Measurements from ENCODE around the gene CALML6. TPM values are rescaled to one million over a fixed set of nuclear protein-coding genes. Genes with fewer than 3 reads are reported as not detected.

Gene CALML6
- polyA plus RNA-seq, 1 donor from 2014 or later: not detected

DNA sequence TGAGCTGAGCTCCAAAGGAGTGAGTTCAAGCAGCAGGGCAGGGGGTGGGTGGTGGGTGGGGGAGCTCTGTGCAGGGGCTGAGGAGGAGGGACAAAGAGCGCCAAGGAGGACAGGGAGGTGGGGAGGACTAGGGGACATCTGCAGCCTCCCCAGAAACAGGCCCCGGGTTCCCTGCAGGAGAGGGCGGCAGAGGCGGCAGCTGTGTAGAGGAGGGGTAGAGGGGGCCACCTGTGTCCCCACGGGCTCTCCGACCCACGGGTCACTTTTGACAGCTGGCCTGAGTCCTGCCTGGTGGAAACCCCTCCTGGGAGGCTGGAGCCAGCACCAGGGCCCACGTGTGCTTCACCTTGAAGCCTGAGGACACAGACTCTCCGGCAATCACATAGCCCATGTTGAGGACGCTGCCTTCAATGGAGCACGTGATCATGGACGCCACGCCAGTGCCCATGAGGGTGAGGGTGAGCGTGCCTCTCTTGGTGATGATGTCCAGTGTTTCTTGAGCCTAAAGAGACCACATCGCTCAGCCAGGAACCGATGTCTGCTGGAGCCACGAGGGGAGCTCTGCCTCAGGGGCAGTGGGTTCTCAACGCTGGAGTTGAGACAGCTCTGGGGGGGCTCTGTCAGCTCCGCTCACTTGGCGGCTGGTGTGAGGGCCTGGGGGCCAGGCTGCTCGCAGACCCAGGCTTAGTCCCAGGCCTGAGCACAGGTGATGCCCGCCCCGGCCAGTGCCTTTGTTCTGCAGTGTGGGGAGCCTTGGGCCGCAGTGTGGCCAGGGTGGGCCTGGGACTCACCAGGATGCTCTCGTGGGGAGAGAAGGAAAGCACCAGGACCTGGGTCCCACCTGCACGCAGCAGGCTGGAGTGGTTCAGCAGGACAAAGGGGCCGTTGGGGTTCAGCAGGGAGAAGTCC, 10.6 kb downstream of the CALML6 start:
- Histone ChIP-seq H3K27ac (ENCODE audit: low read length) (no peak overlapping the region), H3K36me3 (ENCODE audit: insufficient read depth, low read length) (no peaks in the 10 kb centered on the region), H4K20me1 (ENCODE audit: insufficient read depth) (no peaks in the 10 kb centered on the region), H3K9me3 (ENCODE audit: low read length) (no peaks in the 10 kb centered on the region), H3K79me2 (replicated peaks; ENCODE audit: insufficient read depth, low read length) (no peaks in the 10 kb centered on the region), H3K4me3 (ENCODE audit: low read length) (no peak overlapping the region), H3F3A (ENCODE audit: insufficient read depth, low read length, poor library complexity, severe bottlenecking) (no peaks in the 10 kb centered on the region), H3K9me2 (ENCODE audit: insufficient read depth, low read length) (no peaks in the 10 kb centered on the region), H3K27me3 (ENCODE audit: insufficient read depth, low read depth, low read length) (no peaks in the 10 kb centered on the region), H2AFZ (ENCODE audit: low read depth, low read length) (no peak overlapping the region), H3K9ac (ENCODE audit: low read length) (no peak overlapping the region), H3K4me2 (ENCODE audit: low read length) (no peak overlapping the region)
- TF ChIP-seq POLR2AphosphoS5 (IDR thresholded peaks at IDR 0.05): no peak
- TF ChIP-seq EZH2 (IDR thresholded peaks at IDR 0.05; ENCODE audit: borderline replicate concordance, insufficient read depth, low read length, poor library complexity, severe bottlenecking): no peak
- TF ChIP-seq EP300 (conservative IDR thresholded peaks at IDR 0.05; ENCODE audit: poor library complexity, severe bottlenecking): no peak
- no peak for TF ChIP-seq RAD21 (conservative IDR thresholded peaks at IDR 0.05)
- TF ChIP-seq, protein P1, sequence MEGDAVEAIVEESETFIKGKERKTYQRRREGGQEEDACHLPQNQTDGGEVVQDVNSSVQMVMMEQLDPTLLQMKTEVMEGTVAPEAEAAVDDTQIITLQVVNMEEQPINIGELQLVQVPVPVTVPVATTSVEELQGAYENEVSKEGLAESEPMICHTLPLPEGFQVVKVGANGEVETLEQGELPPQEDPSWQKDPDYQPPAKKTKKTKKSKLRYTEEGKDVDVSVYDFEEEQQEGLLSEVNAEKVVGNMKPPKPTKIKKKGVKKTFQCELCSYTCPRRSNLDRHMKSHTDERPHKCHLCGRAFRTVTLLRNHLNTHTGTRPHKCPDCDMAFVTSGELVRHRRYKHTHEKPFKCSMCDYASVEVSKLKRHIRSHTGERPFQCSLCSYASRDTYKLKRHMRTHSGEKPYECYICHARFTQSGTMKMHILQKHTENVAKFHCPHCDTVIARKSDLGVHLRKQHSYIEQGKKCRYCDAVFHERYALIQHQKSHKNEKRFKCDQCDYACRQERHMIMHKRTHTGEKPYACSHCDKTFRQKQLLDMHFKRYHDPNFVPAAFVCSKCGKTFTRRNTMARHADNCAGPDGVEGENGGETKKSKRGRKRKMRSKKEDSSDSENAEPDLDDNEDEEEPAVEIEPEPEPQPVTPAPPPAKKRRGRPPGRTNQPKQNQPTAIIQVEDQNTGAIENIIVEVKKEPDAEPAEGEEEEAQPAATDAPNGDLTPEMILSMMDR (IDR thresholded peaks at IDR 0.05; ENCODE audit: poor library complexity, severe bottlenecking): no peak
- no peak for TF ChIP-seq MXI1 (conservative IDR thresholded peaks at IDR 0.05; ENCODE audit: poor library complexity, severe bottlenecking)
- TF ChIP-seq SMC3 (conservative IDR thresholded peaks at IDR 0.05; ENCODE audit: poor library complexity): no peak
- TF ChIP-seq, protein P2, sequence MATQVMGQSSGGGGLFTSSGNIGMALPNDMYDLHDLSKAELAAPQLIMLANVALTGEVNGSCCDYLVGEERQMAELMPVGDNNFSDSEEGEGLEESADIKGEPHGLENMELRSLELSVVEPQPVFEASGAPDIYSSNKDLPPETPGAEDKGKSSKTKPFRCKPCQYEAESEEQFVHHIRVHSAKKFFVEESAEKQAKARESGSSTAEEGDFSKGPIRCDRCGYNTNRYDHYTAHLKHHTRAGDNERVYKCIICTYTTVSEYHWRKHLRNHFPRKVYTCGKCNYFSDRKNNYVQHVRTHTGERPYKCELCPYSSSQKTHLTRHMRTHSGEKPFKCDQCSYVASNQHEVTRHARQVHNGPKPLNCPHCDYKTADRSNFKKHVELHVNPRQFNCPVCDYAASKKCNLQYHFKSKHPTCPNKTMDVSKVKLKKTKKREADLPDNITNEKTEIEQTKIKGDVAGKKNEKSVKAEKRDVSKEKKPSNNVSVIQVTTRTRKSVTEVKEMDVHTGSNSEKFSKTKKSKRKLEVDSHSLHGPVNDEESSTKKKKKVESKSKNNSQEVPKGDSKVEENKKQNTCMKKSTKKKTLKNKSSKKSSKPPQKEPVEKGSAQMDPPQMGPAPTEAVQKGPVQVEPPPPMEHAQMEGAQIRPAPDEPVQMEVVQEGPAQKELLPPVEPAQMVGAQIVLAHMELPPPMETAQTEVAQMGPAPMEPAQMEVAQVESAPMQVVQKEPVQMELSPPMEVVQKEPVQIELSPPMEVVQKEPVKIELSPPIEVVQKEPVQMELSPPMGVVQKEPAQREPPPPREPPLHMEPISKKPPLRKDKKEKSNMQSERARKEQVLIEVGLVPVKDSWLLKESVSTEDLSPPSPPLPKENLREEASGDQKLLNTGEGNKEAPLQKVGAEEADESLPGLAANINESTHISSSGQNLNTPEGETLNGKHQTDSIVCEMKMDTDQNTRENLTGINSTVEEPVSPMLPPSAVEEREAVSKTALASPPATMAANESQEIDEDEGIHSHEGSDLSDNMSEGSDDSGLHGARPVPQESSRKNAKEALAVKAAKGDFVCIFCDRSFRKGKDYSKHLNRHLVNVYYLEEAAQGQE (IDR thresholded peaks at IDR 0.05; ENCODE audit: borderline replicate concordance): no peak
- TF ChIP-seq TAF1 (IDR thresholded peaks at IDR 0.05; ENCODE audit: low read depth): no peak

DNA sequence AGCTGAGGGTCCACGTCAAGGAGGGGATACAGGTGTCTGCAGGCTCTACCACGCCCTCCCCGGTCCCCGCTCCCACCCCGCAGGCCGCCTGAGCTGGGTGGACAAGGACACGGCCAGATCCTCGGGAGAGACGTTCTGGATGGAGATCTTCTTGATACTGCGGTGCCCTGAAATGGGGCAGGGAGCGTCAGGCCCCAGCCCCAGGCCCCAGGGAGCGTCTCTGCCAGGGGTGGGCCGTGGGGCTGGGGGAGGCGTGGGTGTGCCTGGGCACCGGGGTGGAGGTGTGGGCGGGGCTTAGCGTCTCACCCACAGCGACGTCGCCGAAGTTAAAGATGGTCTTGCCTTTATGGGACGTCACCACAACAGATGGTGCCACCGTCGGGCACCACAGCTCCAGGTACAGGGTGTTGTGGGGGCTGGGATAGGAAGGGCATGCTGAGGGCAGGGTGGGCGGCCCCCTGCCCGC, 11.3 kb downstream of the CALML6 start:
- Histone ChIP-seq H3K4me2 (ENCODE audit: low read length) (no peak overlapping the region), H3K9ac (ENCODE audit: low read length) (no peak overlapping the region), H2AFZ (ENCODE audit: low read depth, low read length) (no peak overlapping the region), H4K20me1 (ENCODE audit: insufficient read depth) (no peaks in the 10 kb centered on the region), H3K36me3 (ENCODE audit: insufficient read depth, low read length) (no peaks in the 10 kb centered on the region), H3K9me3 (ENCODE audit: low read length) (no peaks in the 10 kb centered on the region), H3K27me3 (ENCODE audit: insufficient read depth, low read depth, low read length) (no peaks in the 10 kb centered on the region), H3K9me2 (ENCODE audit: insufficient read depth, low read length) (no peaks in the 10 kb centered on the region), H3F3A (ENCODE audit: insufficient read depth, low read length, poor library complexity, severe bottlenecking) (no peaks in the 10 kb centered on the region), H3K27ac (ENCODE audit: low read length) (no peak overlapping the region), H3K79me2 (replicated peaks; ENCODE audit: insufficient read depth, low read length) (no peaks in the 10 kb centered on the region), H3K4me3 (ENCODE audit: low read length) (no peak overlapping the region)
- TF ChIP-seq, protein P1 (IDR thresholded peaks at IDR 0.05; ENCODE audit: poor library complexity, severe bottlenecking): no peak
- no peak for TF ChIP-seq EP300 (conservative IDR thresholded peaks at IDR 0.05; ENCODE audit: poor library complexity, severe bottlenecking)
- TF ChIP-seq MXI1 (conservative IDR thresholded peaks at IDR 0.05; ENCODE audit: poor library complexity, severe bottlenecking): no peak
- TF ChIP-seq RAD21 (conservative IDR thresholded peaks at IDR 0.05): no peak
- TF ChIP-seq, protein P2 (IDR thresholded peaks at IDR 0.05; ENCODE audit: borderline replicate concordance): no peak
- TF ChIP-seq TAF1 (IDR thresholded peaks at IDR 0.05; ENCODE audit: low read depth): no peak
- no peak for TF ChIP-seq EZH2 (IDR thresholded peaks at IDR 0.05; ENCODE audit: borderline replicate concordance, insufficient read depth, low read length, poor library complexity, severe bottlenecking)
- no peak for TF ChIP-seq POLR2AphosphoS5 (IDR thresholded peaks at IDR 0.05)
- TF ChIP-seq SMC3 (conservative IDR thresholded peaks at IDR 0.05; ENCODE audit: poor library complexity): no peak
